NB4 (cell line): Measurements from ENCODE around the gene JAKMIP2.

Experiments
- CTCF ChIP-seq: IDR thresholded peaks from one replicate; pipeline ENCODE4 v1.5.1; 2012; ENCODE audit warnings: low read depth, low read length
- MAX ChIP-seq: IDR thresholded peaks from 2 replicates; pipeline ENCODE4 v1.6.1; 2011; ENCODE audit warnings: low read depth, low read length
- MYC ChIP-seq: IDR thresholded peaks from 2 replicates; pipeline ENCODE4 v1.6.1; 2011; ENCODE audit warnings: low read depth, low read length
- POLR2A ChIP-seq: IDR thresholded peaks from 2 replicates; pipeline ENCODE4 v1.6.1; 2011; ENCODE audit warnings: mild to moderate bottlenecking; ENCODE audit not compliant: insufficient read length; ENCODE audit errors: extremely low read depth

- TF ChIP-seq CTCF, result no peak
- no peak for TF ChIP-seq POLR2A
- TF ChIP-seq MAX, result no peak
- TF ChIP-seq MYC, result no peak
Observed at GRCh38 chr5:147559749-147560148, 222.8 kb downstream of the JAKMIP2 start.
